Epithelial cell of proximal tubule (primary cell): ENCODE data around the gene LRRC46. TPM values are rescaled to one million over a fixed set of nuclear protein-coding genes. Genes with fewer than 3 reads are reported as not detected.

Source experiments
- DNase-seq: peaks from one replicate; pipeline ENCODE4 v3.0.0-alpha.2; 2011; ENCODE audit warnings: low read depth
- H3K4me3 ChIP-seq: 2 replicates; pipeline ENCODE4 v1.5.1; 2011; ENCODE audit warnings: low read depth, mild to moderate bottlenecking, low read length
- CTCF ChIP-seq: conservative IDR thresholded peaks from 2 replicates; pipeline ENCODE4 v1.5.1; 2012; ENCODE audit warnings: low read depth, mild to moderate bottlenecking, low read length
- total RNA-seq: library from RNA; depleted of rRNA; stranded (reverse); fragments of >200 nt; gene quantifications from 2 replicates; pipeline ENCODE4 v1.2.3, GENCODE V29; 2015

Gene LRRC46
- total RNA-seq, 1 donor from 2014 or later = not detected

GRCh38 chr17:47877368-47878034, 46.0 kb downstream of the LRRC46 start:
- TF ChIP-seq CTCF = no peak
- H3K4me3 ChIP-seq = no peak overlapping the region
- DNase-seq = no peak

- no peak for DNase-seq
- H3K4me3 ChIP-seq = no peak overlapping the region
- no peak for TF ChIP-seq CTCF
Measured at GRCh38 chr17:47878203-47879027, 46.9 kb downstream of the LRRC46 start.

GRCh38 chr17:47879028-47879585, 47.6 kb downstream of the LRRC46 start:
- no peak for DNase-seq
- H3K4me3 ChIP-seq = no peak overlapping the region
- no peak for TF ChIP-seq CTCF

GRCh38 chr17:47879776-47880454, 48.4 kb downstream of the LRRC46 start:
- no peak for DNase-seq
- no peak overlapping the region for H3K4me3 ChIP-seq
- TF ChIP-seq CTCF = no peak

GRCh38 chr17:47882247-47882646, 50.8 kb downstream of the LRRC46 start:
- H3K4me3 ChIP-seq = no peak overlapping the region
- DNase-seq = no peak
- no peak for TF ChIP-seq CTCF

- no peak for TF ChIP-seq CTCF
- DNase-seq = no peak
- no peak overlapping the region for H3K4me3 ChIP-seq
Measured at GRCh38 chr17:47882695-47883588, 51.5 kb downstream of the LRRC46 start.
